ENCODE data around the gene TTC22.

GRCh38 chr1:54800899-54801759 is at the start of gene TTC22:
- TF ChIP-seq GATA3 (IDR thresholded peaks at IDR 0.05; ENCODE audit: low read depth, low read length): no peak
- no peak for TF ChIP-seq GATA2 (IDR thresholded peaks at IDR 0.05; ENCODE audit: low read depth, low read length)
